SU-DHL-6 (cell line): Measurements from ENCODE around the gene SLCO4A1.

Experiments
- H2AFZ ChIP-seq: fragments of 200-600 bp; sonication (generic); 2 replicates; pipeline ENCODE4 v1.6.1; 2014; ENCODE audit warnings: low read depth, mild to moderate bottlenecking, moderate library complexity, mixed read lengths, antibody characterized with exemption, low read length; ENCODE audit not compliant: severe bottlenecking
- H3F3A ChIP-seq: fragments of 200-600 bp; shearing (Covaris generic); 2 replicates; pipeline ENCODE4 v1.6.0; 2016; ENCODE audit warnings: antibody characterized with exemption, mild to moderate bottlenecking; ENCODE audit not compliant: insufficient read depth
- H3K27ac ChIP-seq: fragments of 200-600 bp; sonication (generic); 2 replicates; pipeline ENCODE4 v1.5.1; 2016; ENCODE audit warnings: low read depth, mild to moderate bottlenecking, low read length, moderate library complexity, mixed read lengths
- H3K27me3 ChIP-seq: fragments of 200-600 bp; sonication (generic), shearing (Covaris generic); 2 replicates; pipeline ENCODE4 v1.6.0; 2014; ENCODE audit warnings: mild to moderate bottlenecking, low read length
- H3K36me3 ChIP-seq: fragments of 200-600 bp; sonication (generic); 2 replicates; pipeline ENCODE4 v1.6.1; 2014; ENCODE audit warnings: mild to moderate bottlenecking, low read length, mixed read lengths
- H3K4me2 ChIP-seq: fragments of 300-600, 200-600 bp; shearing (Covaris generic), sonication (generic); 2 replicates; pipeline ENCODE4 v1.6.0; 2014; ENCODE audit warnings: low read length, low read depth, mild to moderate bottlenecking; ENCODE audit not compliant: poor library complexity, severe bottlenecking
- H3K4me3 ChIP-seq: fragments of 200-600 bp; sonication (generic); 2 replicates; pipeline ENCODE4 v1.5.1; 2014; ENCODE audit warnings: antibody characterized with exemption, low read length, mild to moderate bottlenecking, mixed read lengths; ENCODE audit not compliant: insufficient read depth, poor library complexity, severe bottlenecking
- H3K79me2 ChIP-seq: fragments of 200-600 bp; sonication (generic); 2 replicates; pipeline ENCODE4 v1.6.1; 2014; ENCODE audit warnings: mild to moderate bottlenecking, low read length, moderate library complexity; ENCODE audit not compliant: insufficient read depth
- H3K9ac ChIP-seq: fragments of 200-600 bp; sonication (generic); 2 replicates; pipeline ENCODE4 v1.7.0; 2014; ENCODE audit warnings: mild to moderate bottlenecking, low read length
- H3K9me2 ChIP-seq: fragments of 200-600 bp; sonication (generic); replicated peaks from 2 replicates; pipeline ENCODE4 v1.6.1; 2014; ENCODE audit warnings: low read length; ENCODE audit not compliant: insufficient read depth
- H3K9me3 ChIP-seq: fragments of 200-600 bp; sonication (generic); 2 replicates; pipeline ENCODE4 v1.6.1; 2014; ENCODE audit warnings: low read length, mixed read lengths; ENCODE audit not compliant: insufficient read depth
- H4K20me1 ChIP-seq: fragments of 200-600 bp; sonication (generic); 2 replicates; pipeline ENCODE4 v1.6.1; 2014; ENCODE audit warnings: low read depth, mild to moderate bottlenecking, antibody characterized with exemption, low read length, moderate library complexity, mixed read lengths
- CTCF ChIP-seq: fragments of 200-600 bp; sonication (generic); IDR thresholded peaks from one replicate; pipeline ENCODE4 v1.5.1; 2017; ENCODE audit warnings: antibody characterized with exemption, mild to moderate bottlenecking, low read length, moderate library complexity; ENCODE audit not compliant: insufficient read depth, poor library complexity, severe bottlenecking
- EZH2phosphoT487 ChIP-seq: fragments of 200-600 bp; sonication (generic), shearing (Covaris generic); conservative IDR thresholded peaks from 2 replicates; pipeline ENCODE4 v1.6.1; 2018; ENCODE audit warnings: mild to moderate bottlenecking, antibody characterized with exemption, low read length, moderate library complexity, mixed read lengths

Gene SLCO4A1

GRCh38 chr20:62664019-62664971 lies 22.0 kb downstream of the SLCO4A1 start:
- Histone ChIP-seq H3K27ac (no peak overlapping the region), H3K36me3 (no peaks in the 10 kb centered on the region), H3K9me2 (no peaks in the 10 kb centered on the region), H3K79me2 (no peaks in the 10 kb centered on the region), H3K9ac (no peak overlapping the region), H3K9me3 (no peaks in the 10 kb centered on the region), H3K27me3 (no peaks in the 10 kb centered on the region), H3K4me3 (no peak overlapping the region), H4K20me1 (no peaks in the 10 kb centered on the region), H2AFZ (no peak overlapping the region), H3K4me2 (no peak overlapping the region), H3F3A (no peaks in the 10 kb centered on the region)
- TF ChIP-seq CTCF (no peak), EZH2phosphoT487 (no peak)

GRCh38 chr20:62665153-62665754 lies 23.0 kb downstream of the SLCO4A1 start:
- H3K9ac ChIP-seq = no peak overlapping the region
- no peaks in the 10 kb centered on the region for H3K9me2 ChIP-seq
- no peak overlapping the region for H3K27ac ChIP-seq
- no peak overlapping the region for H2AFZ ChIP-seq
- no peaks in the 10 kb centered on the region for H3F3A ChIP-seq
- no peak overlapping the region for H3K4me2 ChIP-seq
- no peaks in the 10 kb centered on the region for H3K9me3 ChIP-seq
- TF ChIP-seq EZH2phosphoT487 = no peak
- no peak for TF ChIP-seq CTCF
- no peaks in the 10 kb centered on the region for H3K27me3 ChIP-seq
- no peaks in the 10 kb centered on the region for H4K20me1 ChIP-seq
- H3K36me3 ChIP-seq = no peaks in the 10 kb centered on the region
- H3K79me2 ChIP-seq = no peaks in the 10 kb centered on the region
- H3K4me3 ChIP-seq = no peak overlapping the region

GRCh38 chr20:62665826-62666735 lies 23.8 kb downstream of the SLCO4A1 start:
- Histone ChIP-seq H3K79me2 (no peaks in the 10 kb centered on the region), H3K27me3 (no peaks in the 10 kb centered on the region), H4K20me1 (no peaks in the 10 kb centered on the region), H3K4me3 (no peak overlapping the region), H3F3A (no peaks in the 10 kb centered on the region), H3K36me3 (no peaks in the 10 kb centered on the region), H3K9me2 (no peaks in the 10 kb centered on the region), H2AFZ (no peak overlapping the region), H3K4me2 (no peak overlapping the region), H3K9me3 (no peaks in the 10 kb centered on the region), H3K9ac (no peak overlapping the region), H3K27ac (no peak overlapping the region)
- no peak for TF ChIP-seq EZH2phosphoT487
- no peak for TF ChIP-seq CTCF
